ENCODE measurements around the gene WDR31.

DNA sequence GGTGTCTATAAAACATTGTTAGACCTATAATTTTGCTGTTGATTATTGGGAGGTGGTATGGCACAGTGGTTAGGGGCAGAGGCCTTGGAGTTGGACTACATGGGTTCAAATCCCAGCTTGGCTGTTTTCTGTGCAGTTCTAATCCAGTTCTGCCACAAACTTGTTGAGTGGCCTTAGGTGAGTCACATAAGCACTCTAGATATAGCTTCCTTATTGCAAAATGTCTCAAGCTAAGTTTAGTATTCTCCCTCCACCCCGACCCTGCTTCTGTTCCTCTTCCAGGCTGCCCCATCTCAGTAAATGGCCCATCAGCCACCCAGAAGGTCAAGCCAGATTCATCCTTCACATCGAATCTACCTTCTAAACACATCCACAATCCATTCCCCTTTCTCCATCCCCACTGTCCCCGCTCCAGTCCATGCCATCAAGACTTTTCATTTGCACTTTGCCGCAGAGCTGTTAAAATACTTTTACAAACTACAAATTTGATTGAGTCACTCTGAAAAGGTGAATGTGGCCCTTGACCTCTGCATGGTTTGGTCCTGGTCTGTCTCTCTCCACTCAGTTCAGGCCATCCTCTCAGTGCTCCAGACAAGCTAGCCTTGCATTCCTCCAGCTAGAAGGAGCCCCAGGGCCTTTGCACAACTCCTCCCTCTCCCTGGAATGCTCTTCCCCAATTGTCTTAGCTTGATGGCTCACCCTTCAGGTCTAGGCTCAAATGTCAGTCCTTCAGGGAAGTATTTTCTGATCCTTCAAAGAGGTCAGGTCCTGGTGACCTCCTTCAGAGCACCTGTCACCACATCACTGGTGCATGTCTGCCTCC is 46.7 kb upstream of the WDR31 start:
- TF ChIP-seq EZH2 (IDR thresholded peaks at IDR 0.05; ENCODE audit: insufficient read depth, poor library complexity, severe bottlenecking) (no peak), EZH2phosphoT487 (IDR thresholded peaks at IDR 0.05; ENCODE audit: insufficient read depth, low read depth) (no peak)
